ENCODE results near the gene ADAM10. TPM values are rescaled to one million over a fixed set of nuclear protein-coding genes. Genes with fewer than 3 reads are reported as not detected.

The ADAM10 gene
- total RNA-seq, 1 experiment from 2014 or later, result 170 TPM

GRCh38 chr15:58598829-58599210 lies 150.7 kb downstream of the ADAM10 start:
- H3K4me3 Mint-ChIP-seq (ENCODE audit: unreplicated experiment), result no peak overlapping the region
- BruUV-seq (replicated peaks), result no TSS peak

GRCh38 chr15:58597943-58598828 lies 151.3 kb downstream of the ADAM10 start:
- no TSS peak for BruUV-seq (replicated peaks)

More at GRCh38 chr15:58598829-58599210, 150.7 kb downstream of the ADAM10 start:
- Mint-ChIP-seq H3K27ac (ENCODE audit: unreplicated experiment) (no peak overlapping the region), H3K36me3 (ENCODE audit: insufficient read depth, unreplicated experiment) (peaks cover 6% of the 10 kb centered on the region), H3K27me3 (ENCODE audit: insufficient read depth, unreplicated experiment) (no peaks in the 10 kb centered on the region), H3K4me1 (ENCODE audit: low read depth, unreplicated experiment) (peaks cover 7% of the 10 kb centered on the region), H3K9me3 (ENCODE audit: unreplicated experiment) (no peaks in the 10 kb centered on the region)
- Histone ChIP-seq H3K27me3 (replicated peaks; ENCODE audit: control insufficient read depth, insufficient read depth, low read length) (no peaks in the 10 kb centered on the region), H3K9me3 (no peaks in the 10 kb centered on the region), H3K36me3 (ENCODE audit: control insufficient read depth, insufficient read depth, low read length) (no peaks in the 10 kb centered on the region; the same call in 1 of the 2 replicates), H3K4me1 (peaks cover 6% of the 10 kb centered on the region), H3K4me3 (ENCODE audit: low read depth, low read length) (no peak overlapping the region)
- intact Hi-C loops (cut with micrococcal nuclease; ENCODE audit: unreplicated experiment), result no loop called here
- CTCF ChIA-PET, result no interaction called here
- no peak for DNase-seq
- POLR2A ChIA-PET, result no interaction called here
- no peak for TF ChIP-seq CTCF (IDR thresholded peaks at IDR 0.05; ENCODE audit: insufficient read depth in 1 of 2, low read depth in 1 of 2, low read length in 1 of 2, severe bottlenecking in 1 of 2, unreplicated experiment in 1 of 2)

More at GRCh38 chr15:58597943-58598828, 151.3 kb downstream of the ADAM10 start:
- ChIA-PET POLR2A (no interaction called here), CTCF (no interaction called here)
- Mint-ChIP-seq H3K27me3 (ENCODE audit: insufficient read depth, unreplicated experiment) (no peaks in the 10 kb centered on the region), H3K9me3 (ENCODE audit: unreplicated experiment) (no peaks in the 10 kb centered on the region), H3K36me3 (ENCODE audit: insufficient read depth, unreplicated experiment) (peaks cover 11% of the 10 kb centered on the region), H3K4me3 (ENCODE audit: unreplicated experiment) (no peak overlapping the region), H3K4me1 (ENCODE audit: low read depth, unreplicated experiment) (peaks cover 1% of the 10 kb centered on the region), H3K27ac (ENCODE audit: unreplicated experiment) (no peak overlapping the region)
- Histone ChIP-seq H3K27me3 (replicated peaks; ENCODE audit: control insufficient read depth, insufficient read depth, low read length) (no peaks in the 10 kb centered on the region), H3K9me3 (no peaks in the 10 kb centered on the region), H3K4me1 (peaks cover 6% of the 10 kb centered on the region; the same call in 1 of the 2 replicates), H3K4me3 (ENCODE audit: low read depth, low read length) (no peak overlapping the region), H3K36me3 (ENCODE audit: control insufficient read depth, insufficient read depth, low read length) (no peaks in the 10 kb centered on the region; the same call in 1 of the 2 replicates)
- TF ChIP-seq CTCF (IDR thresholded peaks at IDR 0.05; ENCODE audit: insufficient read depth in 1 of 2, low read depth in 1 of 2, low read length in 1 of 2, severe bottlenecking in 1 of 2, unreplicated experiment in 1 of 2), result no peak
- no peak for DNase-seq
- intact Hi-C loops (cut with micrococcal nuclease; ENCODE audit: unreplicated experiment), result no loop called here
